ENCODE measurements around the gene PRLR.

The PRLR gene

GRCh38 chr5:35035271-35035670 lies 195.0 kb downstream of the PRLR start:
- TF ChIP-seq SUZ12 (IDR thresholded peaks at IDR 0.05) (no peak), FOXM1 (IDR thresholded peaks at IDR 0.05; ENCODE audit: borderline replicate concordance) (no peak), L3MBTL2 (conservative IDR thresholded peaks at IDR 0.05) (no peak), TARDBP (IDR thresholded peaks at IDR 0.05) (no peak), NFRKB (IDR thresholded peaks at IDR 0.05) (no peak), ZNF384 (IDR thresholded peaks at IDR 0.05) (no peak), CTBP1 (IDR thresholded peaks at IDR 0.05; ENCODE audit: borderline replicate concordance) (no peak), PKNOX1 (IDR thresholded peaks at IDR 0.05) (no peak), ELF4 (IDR thresholded peaks at IDR 0.05) (no peak), FOXA1 (IDR thresholded peaks at IDR 0.05) (no peak), SP1 (IDR thresholded peaks at IDR 0.05) (no peak), FOXK2 (IDR thresholded peaks at IDR 0.05) (no peak), LEF1 (IDR thresholded peaks at IDR 0.05; ENCODE audit: borderline replicate concordance) (no peak), HDGF (IDR thresholded peaks at IDR 0.05; ENCODE audit: borderline replicate concordance) (no peak), ARNT (IDR thresholded peaks at IDR 0.05) (no peak), BHLHE40 (IDR thresholded peaks at IDR 0.05; ENCODE audit: borderline replicate concordance) (no peak)
- CTCF ChIA-PET = no interaction called here
- POLR2A ChIA-PET = no interaction called here
- DNase-seq (ENCODE audit: extremely low spot score) = no peak

GRCh38 chr5:35032356-35032755 lies 197.9 kb downstream of the PRLR start:
- ChIA-PET CTCF (no interaction called here), POLR2A (no interaction called here)
- TF ChIP-seq PKNOX1 (IDR thresholded peaks at IDR 0.05) (no peak), HDGF (IDR thresholded peaks at IDR 0.05; ENCODE audit: borderline replicate concordance) (no peak), ZNF384 (IDR thresholded peaks at IDR 0.05) (no peak)

GRCh38 chr5:35031276-35031675 lies 199.0 kb downstream of the PRLR start:
- POLR2A ChIA-PET = no interaction called here
- no peak for DNase-seq (ENCODE audit: extremely low spot score)
- CTCF ChIA-PET = interaction anchor here (0.7 kb wide), 1 partner anchor 95 kb away, joined by 3 read pairs; no protein-coding TSS in a partner anchor
- no peak for TF ChIP-seq ELF4 (IDR thresholded peaks at IDR 0.05)
- TF ChIP-seq CTBP1 (IDR thresholded peaks at IDR 0.05; ENCODE audit: borderline replicate concordance) = no peak

More at GRCh38 chr5:35032356-35032755, 197.9 kb downstream of the PRLR start:
- DNase-seq (ENCODE audit: extremely low spot score) = no peak

GRCh38 chr5:35030426-35031100 lies 199.7 kb downstream of the PRLR start:
- POLR2A ChIA-PET = no interaction called here
- no peak for TF ChIP-seq ZNF384 (IDR thresholded peaks at IDR 0.05)
- TF ChIP-seq TARDBP (IDR thresholded peaks at IDR 0.05) = no peak
- no peak for TF ChIP-seq L3MBTL2 (conservative IDR thresholded peaks at IDR 0.05)
- TF ChIP-seq LEF1 (IDR thresholded peaks at IDR 0.05; ENCODE audit: borderline replicate concordance) = no peak
- TF ChIP-seq ELF4 (IDR thresholded peaks at IDR 0.05) = no peak
- no peak for TF ChIP-seq ARNT (IDR thresholded peaks at IDR 0.05)
- no peak for TF ChIP-seq PKNOX1 (IDR thresholded peaks at IDR 0.05)
- no peak for TF ChIP-seq BHLHE40 (IDR thresholded peaks at IDR 0.05; ENCODE audit: borderline replicate concordance)
- no peak for TF ChIP-seq SUZ12 (IDR thresholded peaks at IDR 0.05)
- TF ChIP-seq NFRKB (IDR thresholded peaks at IDR 0.05) = no peak
- CTCF ChIA-PET = interaction anchor here (0.7 kb wide), 1 partner anchor 95 kb away, joined by 3 read pairs; no protein-coding TSS in a partner anchor
- DNase-seq (ENCODE audit: extremely low spot score) = no peak

GRCh38 chr5:35029333-35029732 lies 201.0 kb downstream of the PRLR start:
- DNase-seq (ENCODE audit: extremely low spot score) = no peak
- CTCF ChIA-PET = no interaction called here
- POLR2A ChIA-PET = no interaction called here

GRCh38 chr5:35026941-35027340 lies 203.3 kb downstream of the PRLR start:
- DNase-seq (ENCODE audit: extremely low spot score) = no peak
- CTCF ChIA-PET = interaction anchor here (0.7 to 2.3 kb wide), 2 partner anchors 23 to 25 kb away, joined by 3 to 8 read pairs; no protein-coding TSS in a partner anchor
- TF ChIP-seq L3MBTL2 (conservative IDR thresholded peaks at IDR 0.05) (no peak), ZNF384 (IDR thresholded peaks at IDR 0.05) (no peak), LEF1 (IDR thresholded peaks at IDR 0.05; ENCODE audit: borderline replicate concordance) (no peak), FOXM1 (IDR thresholded peaks at IDR 0.05; ENCODE audit: borderline replicate concordance) (no peak), ARNT (IDR thresholded peaks at IDR 0.05) (no peak), BHLHE40 (IDR thresholded peaks at IDR 0.05; ENCODE audit: borderline replicate concordance) (no peak), TARDBP (IDR thresholded peaks at IDR 0.05) (no peak), SP1 (IDR thresholded peaks at IDR 0.05) (no peak), SUZ12 (IDR thresholded peaks at IDR 0.05) (no peak), NFRKB (IDR thresholded peaks at IDR 0.05) (no peak), FOXA1 (IDR thresholded peaks at IDR 0.05) (no peak), HDGF (IDR thresholded peaks at IDR 0.05; ENCODE audit: borderline replicate concordance) (no peak), ELF4 (IDR thresholded peaks at IDR 0.05) (no peak), CTBP1 (IDR thresholded peaks at IDR 0.05; ENCODE audit: borderline replicate concordance) (no peak), FOXK2 (IDR thresholded peaks at IDR 0.05) (no peak), PKNOX1 (IDR thresholded peaks at IDR 0.05) (no peak)
- POLR2A ChIA-PET = no interaction called here

More at GRCh38 chr5:35029333-35029732, 201.0 kb downstream of the PRLR start:
- no peak for TF ChIP-seq ARNT (IDR thresholded peaks at IDR 0.05)
- no peak for TF ChIP-seq HDGF (IDR thresholded peaks at IDR 0.05; ENCODE audit: borderline replicate concordance)
- TF ChIP-seq ELF4 (IDR thresholded peaks at IDR 0.05) = no peak
- no peak for TF ChIP-seq NFRKB (IDR thresholded peaks at IDR 0.05)
- no peak for TF ChIP-seq FOXM1 (IDR thresholded peaks at IDR 0.05; ENCODE audit: borderline replicate concordance)
